GM12878 (cell line): ENCODE data around the gene ARHGAP19. TPM values are rescaled to one million over a fixed set of nuclear protein-coding genes. Genes with fewer than 3 reads are reported as not detected.

ENCODE experiments used
- ATAC-seq: fragments of 200-7000 bp; cut with Tn5 transposase; 3 replicates; pipeline ENCODE4 v1.9.1; 2020; ENCODE audit warnings: mild to moderate bottlenecking, moderate library complexity
- BruUV-seq: library from RNA; stranded (reverse); fragments of 400-500 nt; replicated peaks from 2 replicates; lab custom pipeline; 2021; lab: Mats Ljungman, UMichigan
- CTCF ChIA-PET: fragments of 300-600 bp; sonication (Branson Sonifier 250); formaldehyde crosslinking; extraction: SDS; loops from one replicate; lab custom pipeline; 2021; ENCODE audit warnings: inconsistent platforms; lab: Yijun Ruan, JAX
- POLR2A ChIA-PET: fragments of 350-600 bp; formaldehyde crosslinking; extraction: SDS; loops from one replicate; lab custom pipeline; 2021; ENCODE audit warnings: inconsistent platforms; lab: Charles Lee
- RAD21 ChIA-PET: fragments of 300-600 bp; sonication (Branson Sonifier 250); formaldehyde crosslinking; loops from one replicate; lab custom pipeline; 2023; ENCODE audit warnings: antibody characterized with exemption; ENCODE audit not compliant: unreplicated experiment; lab: Charles Lee
- SMC1A ChIA-PET: fragments of 300-600 bp; sonication (Branson Sonifier 250); formaldehyde crosslinking; loops from one replicate; lab custom pipeline; 2023; ENCODE audit not compliant: unreplicated experiment, uncharacterized antibody; lab: Charles Lee
- DNase-seq: peaks from one replicate; pipeline ENCODE4 v3.0.0-alpha.2; 2011; ENCODE audit warnings: low read depth, low spot score
- FAIRE-seq: peaks from 3 replicates; lab custom pipeline; 2011; peaks lifted over from hg19 to GRCh38; lab: Jason Lieb, UNC
- H2AFZ ChIP-seq: 2 replicates; pipeline ENCODE4 v1.6.0; 2011; ENCODE audit warnings: low read depth, low read length, control low read depth; ENCODE audit not compliant: control insufficient read depth
- H3K27ac ChIP-seq: 2 replicates; pipeline ENCODE4 v1.5.1; 2011; ENCODE audit warnings: control low read depth; ENCODE audit not compliant: control insufficient read depth, insufficient read depth
- H3K27me3 ChIP-seq, 2 experiments: replicated peaks in 1 of 2; 2 replicates each; pipeline versions ENCODE4 v1.6.0 to v1.6.1; 2011; ENCODE audit warnings: low read length in 1 of 2; ENCODE audit not compliant: control insufficient read depth in 2 of 2, insufficient read depth in 2 of 2
- H3K36me3 ChIP-seq, 2 experiments: 2 replicates each; pipeline ENCODE4 v1.5.1; 2011; ENCODE audit warnings: low read length in 1 of 2; ENCODE audit not compliant: control insufficient read depth in 2 of 2, insufficient read depth in 2 of 2
- H3K4me1 ChIP-seq: 2 replicates; pipeline ENCODE4 v1.6.1; 2011; ENCODE audit warnings: mild to moderate bottlenecking, low read length, moderate library complexity, mixed read lengths; ENCODE audit not compliant: control insufficient read depth, insufficient read depth
- H3K4me2 ChIP-seq: 2 replicates; pipeline ENCODE4 v1.6.0; 2011; ENCODE audit warnings: control low read depth; ENCODE audit not compliant: control insufficient read depth, insufficient read depth
- H3K4me3 ChIP-seq: fragments of 200-600 bp; sonication (generic); 2 replicates; pipeline ENCODE4 v1.5.1; 2016
- H3K79me2 ChIP-seq: 2 replicates; pipeline ENCODE4 v1.6.0; 2011; ENCODE audit warnings: low read length; ENCODE audit not compliant: control insufficient read depth, insufficient read depth
- H3K9ac ChIP-seq: 2 replicates; pipeline ENCODE4 v1.8.0; 2011; ENCODE audit warnings: low read length, control low read depth, mixed read lengths; ENCODE audit not compliant: control insufficient read depth, insufficient read depth
- H3K9me3 ChIP-seq: replicated peaks from 3 replicates; pipeline ENCODE4 v1.5.1; 2011; ENCODE audit warnings: mild to moderate bottlenecking, low read length; ENCODE audit not compliant: control insufficient read depth, insufficient read depth
- H4K20me1 ChIP-seq: 2 replicates; pipeline ENCODE4 v1.6.0; 2011; ENCODE audit not compliant: control insufficient read depth, insufficient read depth
- ESRRA ChIP-seq: IDR thresholded peaks from 2 replicates; pipeline ENCODE4 v1.6.1; 2012; ENCODE audit warnings: mild to moderate bottlenecking, low read length, improper control_type of control experiment
- ETV6 ChIP-seq, 2 experiments: fragments of 450-650 bp in 1 of 2; IDR thresholded peaks in 1 of 2; conservative IDR thresholded peaks in 1 of 2; 2 replicates each; pipeline ENCODE4 v1.6.1; 2014; ENCODE audit warnings: antibody characterized with exemption in 1 of 2, borderline replicate concordance in 1 of 2, low read depth in 1 of 2, mild to moderate bottlenecking in 1 of 2, moderate library complexity in 1 of 2
- GATAD2B ChIP-seq: fragments of 450-650 bp; conservative IDR thresholded peaks from 2 replicates; pipeline ENCODE4 v1.6.1; 2017; ENCODE audit warnings: low read depth, mild to moderate bottlenecking, moderate library complexity
- IKZF1 ChIP-seq: fragments of 450-650 bp; conservative IDR thresholded peaks from 2 replicates; pipeline ENCODE4 v1.6.1; 2017; ENCODE audit warnings: antibody characterized with exemption, mild to moderate bottlenecking
- IKZF2 ChIP-seq, 2 experiments: fragments of 450-650 bp; IDR thresholded peaks; 2 replicates each; pipeline ENCODE4 v1.6.1; 2017; ENCODE audit warnings: mild to moderate bottlenecking in 2 of 2, moderate library complexity in 2 of 2
- NR2C2 ChIP-seq: IDR thresholded peaks from 2 replicates; pipeline ENCODE4 v1.6.1; 2011; ENCODE audit warnings: borderline replicate concordance, low read depth; ENCODE audit not compliant: control insufficient read depth, insufficient read length
- RAD51 ChIP-seq: fragments of 450-650 bp; IDR thresholded peaks from 2 replicates; pipeline ENCODE4 v1.6.1; 2016; ENCODE audit warnings: moderate library complexity, mild to moderate bottlenecking, inconsistent platforms
- RCOR1 ChIP-seq: conservative IDR thresholded peaks from 2 replicates; pipeline ENCODE4 v1.6.1; 2012; ENCODE audit warnings: low read depth, low read length, improper control_type of control experiment
- RUNX3 ChIP-seq: IDR thresholded peaks from 2 replicates; pipeline ENCODE4 v1.6.1; 2012; ENCODE audit warnings: low read length, inconsistent platforms
- YY1 ChIP-seq: IDR thresholded peaks from 2 replicates; pipeline ENCODE4 v1.6.1; 2011; ENCODE audit warnings: low read depth, mild to moderate bottlenecking, low read length
- ZNF622 ChIP-seq: fragments of 450-650 bp; IDR thresholded peaks from 2 replicates; pipeline ENCODE4 v1.6.1; 2017; ENCODE audit warnings: mild to moderate bottlenecking, inconsistent platforms
- WGBS: methylation state at CpG from one replicate; pipeline ENCODE4 v1.1.6; 2016; ENCODE audit warnings: low lambda C conversion rate; ENCODE audit not compliant: insufficient replicate concordance, insufficient coverage; ENCODE audit errors: missing lambda C conversion rate; 5-methylcytosine and 5-hydroxymethylcytosine counted together
- in situ Hi-C: fragments of 300-500 bp; cut with MboI; formaldehyde crosslinking; loops from 9 replicates; pipeline ENCODE4 v1.14.3; 2018; ENCODE audit warnings: mixed read lengths
- intact Hi-C: fragments of 100-400 bp; cut with micrococcal nuclease; formaldehyde crosslinking; loops from one replicate; pipeline ENCODE4 v1.14.2; 2022; ENCODE audit not compliant: unreplicated experiment
- polyA plus RNA-seq, 11 experiments: library from polyadenylated mRNA; depleted of rRNA in 4 of 11; unstranded in 6 of 11; stranded (reverse) in 5 of 11; fragments of >200 nt; fragmentation: Nextera tagmentation in 4 of 11; fragmentation: Illumina TruSeq in 1 of 11; extraction: Ambion mirVana in 4 of 11; extraction: Trizol in 1 of 11; gene quantifications; 1 replicate in 1 of 11; 2 replicates in 10 of 11; pipeline versions ENCODE4 v1.2.1 to v1.2.3, GENCODE V29; 2011 to 2016; ENCODE audit warnings: inconsistent platforms in 2 of 11, missing spikeins in 2 of 11, low read depth in 1 of 11
- total RNA-seq, 4 experiments: library from RNA; depleted of rRNA in 3 of 4; stranded (reverse); fragments of >200 nt in 3 of 4; fragmentation: Illumina TruSeq in 1 of 4; extraction: Trizol in 1 of 4; gene quantifications; 2 replicates each; pipeline versions ENCODE4 v1.2.1 to v1.2.3, GENCODE V29; 2013 to 2021
- TF ChIP-seq, protein P1 (sequence below): fragments of 450-650 bp; IDR thresholded peaks from 2 replicates; pipeline ENCODE4 v1.6.1; 2017; ENCODE audit warnings: mild to moderate bottlenecking, low read depth, inconsistent platforms; ENCODE audit not compliant: poor library complexity, severe bottlenecking
- TF ChIP-seq, protein P2 (sequence below): fragments of 450-650 bp; IDR thresholded peaks from 2 replicates; pipeline ENCODE4 v1.6.1; 2017; ENCODE audit warnings: mild to moderate bottlenecking
- TF ChIP-seq, protein P3 (sequence below): IDR thresholded peaks from 2 replicates; pipeline ENCODE4 v1.6.1; 2012; ENCODE audit warnings: low read depth, low read length, improper control_type of control experiment
- TF ChIP-seq, protein P4 (sequence below), 3 experiments: IDR thresholded peaks in 2 of 3; conservative IDR thresholded peaks in 1 of 3; 2 replicates each; pipeline ENCODE4 v1.5.1; 2011; ENCODE audit warnings: low read depth in 3 of 3, low read length in 3 of 3, mild to moderate bottlenecking in 3 of 3, control low read depth in 2 of 3, moderate library complexity in 2 of 3, inconsistent platforms in 1 of 3, mixed read lengths in 1 of 3; ENCODE audit not compliant: control insufficient read depth in 2 of 3, insufficient read depth in 1 of 3; ENCODE audit errors: extremely low read depth in 1 of 3

Gene ARHGAP19
- total and polyA plus RNA-seq, 10 of the 15 experiments (the other 5 are each of a cell fraction or from before 2014, with no cell fraction given) = 13.3 to 40.7 (median 22.6) TPM

DNA sequence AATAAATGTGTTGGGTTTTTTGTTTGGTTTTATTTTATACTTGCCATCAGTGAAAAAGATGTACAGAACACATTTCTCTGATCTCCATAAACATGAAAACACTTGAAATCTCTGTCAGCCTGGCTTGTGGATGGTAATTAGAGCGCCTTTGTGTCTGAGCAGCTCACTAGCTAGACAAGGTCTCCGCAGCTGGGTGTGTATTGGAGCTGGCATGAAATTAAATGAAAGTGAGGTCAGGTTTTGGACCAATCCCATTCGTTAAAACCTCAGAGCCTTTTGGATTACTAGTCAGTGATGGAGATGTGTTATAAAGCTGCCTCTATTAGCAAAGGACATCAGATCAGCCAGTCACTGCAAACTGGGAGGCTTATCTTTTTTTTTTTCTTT, 29.4 kb upstream of the ARHGAP19 start:
- TF ChIP-seq, protein P1, sequence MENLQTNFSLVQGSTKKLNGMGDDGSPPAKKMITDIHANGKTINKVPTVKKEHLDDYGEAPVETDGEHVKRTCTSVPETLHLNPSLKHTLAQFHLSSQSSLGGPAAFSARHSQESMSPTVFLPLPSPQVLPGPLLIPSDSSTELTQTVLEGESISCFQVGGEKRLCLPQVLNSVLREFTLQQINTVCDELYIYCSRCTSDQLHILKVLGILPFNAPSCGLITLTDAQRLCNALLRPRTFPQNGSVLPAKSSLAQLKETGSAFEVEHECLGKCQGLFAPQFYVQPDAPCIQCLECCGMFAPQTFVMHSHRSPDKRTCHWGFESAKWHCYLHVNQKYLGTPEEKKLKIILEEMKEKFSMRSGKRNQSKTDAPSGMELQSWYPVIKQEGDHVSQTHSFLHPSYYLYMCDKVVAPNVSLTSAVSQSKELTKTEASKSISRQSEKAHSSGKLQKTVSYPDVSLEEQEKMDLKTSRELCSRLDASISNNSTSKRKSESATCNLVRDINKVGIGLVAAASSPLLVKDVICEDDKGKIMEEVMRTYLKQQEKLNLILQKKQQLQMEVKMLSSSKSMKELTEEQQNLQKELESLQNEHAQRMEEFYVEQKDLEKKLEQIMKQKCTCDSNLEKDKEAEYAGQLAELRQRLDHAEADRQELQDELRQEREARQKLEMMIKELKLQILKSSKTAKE = no peak
- no peak for TF ChIP-seq ESRRA
- no peak for TF ChIP-seq RUNX3
- no peak for TF ChIP-seq IKZF2 (IDR thresholded peaks at IDR 0.05)
- no peak for TF ChIP-seq RAD51
- no peak for TF ChIP-seq ZNF622
- TF ChIP-seq YY1 = no peak
- no peak for TF ChIP-seq NR2C2
- no peak for TF ChIP-seq RCOR1
- TF ChIP-seq, protein P2, sequence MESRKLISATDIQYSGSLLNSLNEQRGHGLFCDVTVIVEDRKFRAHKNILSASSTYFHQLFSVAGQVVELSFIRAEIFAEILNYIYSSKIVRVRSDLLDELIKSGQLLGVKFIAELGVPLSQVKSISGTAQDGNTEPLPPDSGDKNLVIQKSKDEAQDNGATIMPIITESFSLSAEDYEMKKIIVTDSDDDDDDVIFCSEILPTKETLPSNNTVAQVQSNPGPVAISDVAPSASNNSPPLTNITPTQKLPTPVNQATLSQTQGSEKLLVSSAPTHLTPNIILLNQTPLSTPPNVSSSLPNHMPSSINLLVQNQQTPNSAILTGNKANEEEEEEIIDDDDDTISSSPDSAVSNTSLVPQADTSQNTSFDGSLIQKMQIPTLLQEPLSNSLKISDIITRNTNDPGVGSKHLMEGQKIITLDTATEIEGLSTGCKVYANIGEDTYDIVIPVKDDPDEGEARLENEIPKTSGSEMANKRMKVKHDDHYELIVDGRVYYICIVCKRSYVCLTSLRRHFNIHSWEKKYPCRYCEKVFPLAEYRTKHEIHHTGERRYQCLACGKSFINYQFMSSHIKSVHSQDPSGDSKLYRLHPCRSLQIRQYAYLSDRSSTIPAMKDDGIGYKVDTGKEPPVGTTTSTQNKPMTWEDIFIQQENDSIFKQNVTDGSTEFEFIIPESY = no peak
- TF ChIP-seq GATAD2B = no peak
- TF ChIP-seq, protein P3, sequence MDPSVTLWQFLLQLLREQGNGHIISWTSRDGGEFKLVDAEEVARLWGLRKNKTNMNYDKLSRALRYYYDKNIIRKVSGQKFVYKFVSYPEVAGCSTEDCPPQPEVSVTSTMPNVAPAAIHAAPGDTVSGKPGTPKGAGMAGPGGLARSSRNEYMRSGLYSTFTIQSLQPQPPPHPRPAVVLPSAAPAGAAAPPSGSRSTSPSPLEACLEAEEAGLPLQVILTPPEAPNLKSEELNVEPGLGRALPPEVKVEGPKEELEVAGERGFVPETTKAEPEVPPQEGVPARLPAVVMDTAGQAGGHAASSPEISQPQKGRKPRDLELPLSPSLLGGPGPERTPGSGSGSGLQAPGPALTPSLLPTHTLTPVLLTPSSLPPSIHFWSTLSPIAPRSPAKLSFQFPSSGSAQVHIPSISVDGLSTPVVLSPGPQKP = no peak
- no peak for TF ChIP-seq ETV6 (conservative IDR thresholded peaks at IDR 0.05 in 1 of 2, IDR thresholded peaks at IDR 0.05 in 1 of 2; ENCODE audit: borderline replicate concordance in 1 of 2, low read depth in 1 of 2)
- TF ChIP-seq, protein P4, sequence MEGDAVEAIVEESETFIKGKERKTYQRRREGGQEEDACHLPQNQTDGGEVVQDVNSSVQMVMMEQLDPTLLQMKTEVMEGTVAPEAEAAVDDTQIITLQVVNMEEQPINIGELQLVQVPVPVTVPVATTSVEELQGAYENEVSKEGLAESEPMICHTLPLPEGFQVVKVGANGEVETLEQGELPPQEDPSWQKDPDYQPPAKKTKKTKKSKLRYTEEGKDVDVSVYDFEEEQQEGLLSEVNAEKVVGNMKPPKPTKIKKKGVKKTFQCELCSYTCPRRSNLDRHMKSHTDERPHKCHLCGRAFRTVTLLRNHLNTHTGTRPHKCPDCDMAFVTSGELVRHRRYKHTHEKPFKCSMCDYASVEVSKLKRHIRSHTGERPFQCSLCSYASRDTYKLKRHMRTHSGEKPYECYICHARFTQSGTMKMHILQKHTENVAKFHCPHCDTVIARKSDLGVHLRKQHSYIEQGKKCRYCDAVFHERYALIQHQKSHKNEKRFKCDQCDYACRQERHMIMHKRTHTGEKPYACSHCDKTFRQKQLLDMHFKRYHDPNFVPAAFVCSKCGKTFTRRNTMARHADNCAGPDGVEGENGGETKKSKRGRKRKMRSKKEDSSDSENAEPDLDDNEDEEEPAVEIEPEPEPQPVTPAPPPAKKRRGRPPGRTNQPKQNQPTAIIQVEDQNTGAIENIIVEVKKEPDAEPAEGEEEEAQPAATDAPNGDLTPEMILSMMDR (IDR thresholded peaks at IDR 0.05 in 2 of 3, conservative IDR thresholded peaks at IDR 0.05 in 1 of 3; ENCODE audit: control insufficient read depth in 2 of 3, extremely low read depth in 1 of 3, insufficient read depth in 1 of 3, low read depth in 3 of 3, low read length in 3 of 3) = no peak
- TF ChIP-seq IKZF1 = no peak
- no peak overlapping the region for H3K4me3 ChIP-seq
- ChIA-PET POLR2A (interaction anchor here (1.1 kb wide), 1 partner anchor 10 kb away, joined by 4 read pairs; no protein-coding TSS in a partner anchor), CTCF (interaction anchor here (0.7 to 1.5 kb wide), 2 partner anchors 11 to 43 kb away, joined by 3 to 5 read pairs; no protein-coding TSS in a partner anchor), SMC1A (interaction anchor here (0.7 to 1.0 kb wide), 2 partner anchors 43 to 1593 kb away, joined by 3 to 4 read pairs; no protein-coding TSS in a partner anchor), RAD21 (no interaction called here)
- no peaks in the 10 kb centered on the region for H3K9me3 ChIP-seq
- DNase-seq = no peak
- intact Hi-C loops (no loop called here), in situ Hi-C loops (no loop called here)
- WGBS = 58% methylated on average over 3 of the region's 3 CpGs
- no peak overlapping the region for H2AFZ ChIP-seq
- H3K79me2 ChIP-seq = no peaks in the 10 kb centered on the region
- peaks cover 12% of the 10 kb centered on the region in 2 experiments for H3K27me3 ChIP-seq
- H3K27ac ChIP-seq = no peak overlapping the region
- H3K36me3 ChIP-seq = no peaks in the 10 kb centered on the region
- FAIRE-seq = no peak
- no peaks in the 10 kb centered on the region for H4K20me1 ChIP-seq
- H3K4me2 ChIP-seq = no peak overlapping the region
- no peak overlapping the region for H3K9ac ChIP-seq
- BruUV-seq = no TSS peak
- ATAC-seq = no peak
- H3K4me1 ChIP-seq = peaks cover 7% of the 10 kb centered on the region
